Uterus (tissue), 4 donors: ENCODE data around the gene SOD3. TPM values are rescaled to one million over a fixed set of nuclear protein-coding genes. Genes with fewer than 3 reads are reported as not detected.
A peak's percentile ranks its signal among the peaks of the same experiment; 100 is the strongest.

Experiments used
- DNase-seq, 2 donors: peaks; one replicate each; pipeline ENCODE4 v3.0.0-alpha.2; 2019 to 2020
- H3K27ac ChIP-seq, 2 donors: fragments of 200-600 bp; sonication (generic); 1 replicate in 1 of 2; 2 replicates in 1 of 2; pipeline ENCODE4 v1.5.1; 2016 to 2018
- H3K27me3 ChIP-seq, 2 donors: fragments of 200-600 bp; sonication (generic); one replicate each; pipeline ENCODE4 v1.5.1; 2018 to 2019; ENCODE audit warnings: control low read depth in 1 of 2
- H3K36me3 ChIP-seq, 2 donors: fragments of 200-600 bp; sonication (generic); one replicate each; pipeline ENCODE4 v1.5.1; 2019; ENCODE audit warnings: control low read depth in 1 of 2
- H3K4me1 ChIP-seq, 2 donors: fragments of 200-600 bp; sonication (generic); one replicate each; pipeline ENCODE4 v1.5.1; 2018 to 2019; ENCODE audit warnings: control low read depth in 1 of 2
- H3K4me3 ChIP-seq, 2 donors: fragments of 200-600 bp; sonication (generic); 1 replicate in 1 of 2; 2 replicates in 1 of 2; pipeline ENCODE4 v1.5.1; 2018 to 2019; ENCODE audit warnings: mild to moderate bottlenecking in 1 of 2
- H3K9me3 ChIP-seq, 2 donors: fragments of 200-600 bp; sonication (generic); one replicate each; pipeline ENCODE4 v1.5.1; 2019; ENCODE audit warnings: control low read depth in 1 of 2
- POLR2A ChIP-seq, 2 donors: fragments of 450-650 bp; IDR thresholded peaks; one replicate each; pipeline ENCODE4 v1.6.1; 2016; ENCODE audit warnings: antibody characterized with exemption in 2 of 2, mild to moderate bottlenecking in 1 of 2, moderate library complexity in 1 of 2
- intact Hi-C: fragments of 100-400 bp; cut with DNase I; formaldehyde crosslinking; loops from one replicate; pipeline ENCODE4 v1.15.1; 2023; ENCODE audit warnings: low total_unique reads
- total RNA-seq, 4 donors: library from RNA; depleted of rRNA in 3 of 4; stranded (reverse); fragments of >200 nt in 3 of 4; gene quantifications; one replicate each; pipeline versions ENCODE4 v1.1.0 to v1.2.4, GENCODE V29; 2014 to 2023
- TF ChIP-seq, protein P1 (sequence below), 4 experiments: fragments of 200-600 bp in 2 of 4; fragments of 450-650 bp in 2 of 4; sonication (generic) in 2 of 4; IDR thresholded peaks; one replicate each; pipeline ENCODE4 v1.5.1; 2016 to 2019; ENCODE audit warnings: antibody characterized with exemption in 4 of 4, mild to moderate bottlenecking in 2 of 4, moderate library complexity in 1 of 4
- donor health status: DM: yes; HTN: yes; CAD: no.

SOD3 gene
- total RNA-seq, 4 donors from 2014 or later, result 34.4 to 78.6 (median 68.0) TPM

- Histone ChIP-seq H3K27me3 (no peaks in the 10 kb centered on the region), H3K27ac (no peak overlapping the region), H3K4me1 (peaks cover 5 to 10% of the 10 kb centered on the region in 2 donors), H3K36me3 (no peaks in the 10 kb centered on the region), H3K4me3 (no peak overlapping the region), H3K9me3 (no peaks in the 10 kb centered on the region)
- intact Hi-C loops, result no loop called here
- no peak for DNase-seq
- TF ChIP-seq POLR2A (IDR thresholded peaks at IDR 0.05), result no peak
- TF ChIP-seq, protein P1, sequence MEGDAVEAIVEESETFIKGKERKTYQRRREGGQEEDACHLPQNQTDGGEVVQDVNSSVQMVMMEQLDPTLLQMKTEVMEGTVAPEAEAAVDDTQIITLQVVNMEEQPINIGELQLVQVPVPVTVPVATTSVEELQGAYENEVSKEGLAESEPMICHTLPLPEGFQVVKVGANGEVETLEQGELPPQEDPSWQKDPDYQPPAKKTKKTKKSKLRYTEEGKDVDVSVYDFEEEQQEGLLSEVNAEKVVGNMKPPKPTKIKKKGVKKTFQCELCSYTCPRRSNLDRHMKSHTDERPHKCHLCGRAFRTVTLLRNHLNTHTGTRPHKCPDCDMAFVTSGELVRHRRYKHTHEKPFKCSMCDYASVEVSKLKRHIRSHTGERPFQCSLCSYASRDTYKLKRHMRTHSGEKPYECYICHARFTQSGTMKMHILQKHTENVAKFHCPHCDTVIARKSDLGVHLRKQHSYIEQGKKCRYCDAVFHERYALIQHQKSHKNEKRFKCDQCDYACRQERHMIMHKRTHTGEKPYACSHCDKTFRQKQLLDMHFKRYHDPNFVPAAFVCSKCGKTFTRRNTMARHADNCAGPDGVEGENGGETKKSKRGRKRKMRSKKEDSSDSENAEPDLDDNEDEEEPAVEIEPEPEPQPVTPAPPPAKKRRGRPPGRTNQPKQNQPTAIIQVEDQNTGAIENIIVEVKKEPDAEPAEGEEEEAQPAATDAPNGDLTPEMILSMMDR (IDR thresholded peaks at IDR 0.05), result no peak
These were observed 20.9 kb upstream of the SOD3 start for GRCh38 chr4:24774452-24774851.

- DNase-seq, result no peak
- TF ChIP-seq, protein P1 (IDR thresholded peaks at IDR 0.05), result no peak
- TF ChIP-seq POLR2A (IDR thresholded peaks at IDR 0.05), result no peak
- Histone ChIP-seq H3K4me3 (no peak overlapping the region), H3K27ac (no peak overlapping the region), H3K36me3 (no peaks in the 10 kb centered on the region), H3K4me1 (peaks cover 5 to 10% of the 10 kb centered on the region in 2 donors), H3K27me3 (no peaks in the 10 kb centered on the region), H3K9me3 (no peaks in the 10 kb centered on the region)
- intact Hi-C loops, result no loop called here
These were observed 20.3 kb upstream of the SOD3 start for GRCh38 chr4:24775032-24775605.

- DNase-seq, result no peak
- intact Hi-C loops, result no loop called here
- Histone ChIP-seq H3K4me3 (no peak overlapping the region), H3K36me3 (no peaks in the 10 kb centered on the region), H3K4me1 (peaks cover 5 to 10% of the 10 kb centered on the region in 2 donors), H3K27me3 (no peaks in the 10 kb centered on the region), H3K27ac (no peak overlapping the region), H3K9me3 (no peaks in the 10 kb centered on the region)
- TF ChIP-seq, protein P1 (IDR thresholded peaks at IDR 0.05), result no peak
- TF ChIP-seq POLR2A (IDR thresholded peaks at IDR 0.05), result no peak
These were observed 19.6 kb upstream of the SOD3 start for GRCh38 chr4:24775750-24776149.

GRCh38 chr4:24777536-24778463 lies 17.6 kb upstream of the SOD3 start:
- Histone ChIP-seq H3K27me3 (no peaks in the 10 kb centered on the region), H3K4me3 (no peak overlapping the region), H3K36me3 (no peaks in the 10 kb centered on the region), H3K9me3 (no peaks in the 10 kb centered on the region), H3K4me1 (peaks cover 10 to 11% of the 10 kb centered on the region in 2 donors), H3K27ac (peak overlapping the region; percentile 60 to 73)
- TF ChIP-seq, protein P1 (IDR thresholded peaks at IDR 0.05), result no peak
- no peak for TF ChIP-seq POLR2A (IDR thresholded peaks at IDR 0.05)
- intact Hi-C loops, result no loop called here
- no peak for DNase-seq
